Mesendoderm (in vitro differentiated cells): Measurements from ENCODE around the gene BORCS8.

Experiments used
- DNase-seq: peaks from one replicate; pipeline ENCODE4 v3.0.0; 2013
- H2AK5ac ChIP-seq: 2 replicates; pipeline ENCODE4 v1.6.1; 2013; ENCODE audit warnings: low read length, inconsistent platforms
- H2BK120ac ChIP-seq: 2 replicates; pipeline ENCODE4 v1.6.1; 2013; ENCODE audit warnings: low read depth, mild to moderate bottlenecking, low read length, moderate library complexity, mixed read lengths
- H2BK15ac ChIP-seq: replicated peaks from 2 replicates; pipeline ENCODE4 v1.6.1; 2013; ENCODE audit warnings: low read depth, mild to moderate bottlenecking, moderate library complexity
- H2BK5ac ChIP-seq: 2 replicates; pipeline ENCODE4 v1.6.1; 2013; ENCODE audit warnings: low read length, inconsistent platforms
- H3K18ac ChIP-seq: 2 replicates; pipeline ENCODE4 v1.6.1; 2013; ENCODE audit warnings: mild to moderate bottlenecking, low read length, mixed read lengths
- H3K23ac ChIP-seq: one replicate; pipeline ENCODE4 v1.6.1; 2013; ENCODE audit warnings: low read length
- H3K27ac ChIP-seq: 2 replicates; pipeline ENCODE4 v1.5.1; 2013; ENCODE audit warnings: low read depth, mild to moderate bottlenecking, inconsistent platforms, low read length, moderate library complexity
- H3K27me3 ChIP-seq: 2 replicates; pipeline ENCODE4 v1.6.1; 2013; ENCODE audit warnings: low read length, control low read depth, mild to moderate bottlenecking, inconsistent platforms; ENCODE audit not compliant: insufficient read depth, poor library complexity
- H3K36me3 ChIP-seq: 2 replicates; pipeline ENCODE4 v1.6.1; 2013; ENCODE audit warnings: low read length, inconsistent platforms; ENCODE audit not compliant: control insufficient read depth, insufficient read depth
- H3K4ac ChIP-seq: one replicate; pipeline ENCODE4 v1.6.1; 2013; ENCODE audit warnings: low read depth, mild to moderate bottlenecking, low read length, moderate library complexity
- H3K4me1 ChIP-seq: 2 replicates; pipeline ENCODE4 v1.6.1; 2013; ENCODE audit warnings: low read depth, low read length, inconsistent platforms; ENCODE audit not compliant: control insufficient read depth
- H3K4me2 ChIP-seq: 2 replicates; pipeline ENCODE4 v1.6.1; 2013; ENCODE audit warnings: low read length
- H3K4me3 ChIP-seq: 2 replicates; pipeline ENCODE4 v1.5.1; 2013; ENCODE audit warnings: mild to moderate bottlenecking, low read length
- H3K56ac ChIP-seq: one replicate; pipeline ENCODE4 v1.6.1; 2013; ENCODE audit warnings: low read length
- H3K79me1 ChIP-seq: 2 replicates; pipeline ENCODE4 v1.6.1; 2013; ENCODE audit warnings: low read length, inconsistent platforms
- H3K79me2 ChIP-seq: 2 replicates; pipeline ENCODE4 v1.6.1; 2013; ENCODE audit warnings: mild to moderate bottlenecking, low read length; ENCODE audit not compliant: control insufficient read depth, insufficient read depth
- H3K9ac ChIP-seq: 2 replicates; pipeline ENCODE4 v1.6.1; 2013; ENCODE audit warnings: low read length, inconsistent platforms
- H4K5ac ChIP-seq: one replicate; pipeline ENCODE4 v1.6.1; 2013; ENCODE audit warnings: low read length
- H4K8ac ChIP-seq: one replicate; pipeline ENCODE4 v1.6.1; 2013; ENCODE audit warnings: low read depth, mild to moderate bottlenecking, control low read depth, low read length, moderate library complexity
- WGBS: extraction: QIAGEN DNeasy Blood & Tissue Kit; methylation state at CpG from one replicate; pipeline ENCODE4 v1.1.7; 2013; ENCODE audit warnings: low lambda C conversion rate, missing lambda C conversion rate; ENCODE audit not compliant: insufficient coverage; ENCODE audit errors: extremely low coverage; 5-methylcytosine and 5-hydroxymethylcytosine counted together

The BORCS8 gene

GRCh38 chr19:19206938-19207337 lies 15.0 kb upstream of the BORCS8 start:
- H3K56ac ChIP-seq: no peak overlapping the region
- H3K36me3 ChIP-seq: no peaks in the 10 kb centered on the region
- H2BK15ac ChIP-seq: no peak overlapping the region
- no peak overlapping the region for H3K9ac ChIP-seq
- no peak overlapping the region for H2BK5ac ChIP-seq
- H3K27me3 ChIP-seq: peaks cover 4% of the 10 kb centered on the region
- H3K23ac ChIP-seq: no peak overlapping the region
- no peak overlapping the region for H2BK120ac ChIP-seq
- H2AK5ac ChIP-seq: no peak overlapping the region
- no peak for DNase-seq
- no peak overlapping the region for H3K4me3 ChIP-seq
- no peaks in the 10 kb centered on the region for H3K4me1 ChIP-seq
- H3K27ac ChIP-seq: no peak overlapping the region
- H3K79me2 ChIP-seq: no peaks in the 10 kb centered on the region
- no peak overlapping the region for H3K18ac ChIP-seq
- H4K8ac ChIP-seq: no peak overlapping the region
- peaks cover 7% of the 10 kb centered on the region for H3K79me1 ChIP-seq
- no CpG with 5 or more reads among the region's 5 CpGs for WGBS
- H3K4me2 ChIP-seq: no peak overlapping the region
- no peak overlapping the region for H3K4ac ChIP-seq
- no peak overlapping the region for H4K5ac ChIP-seq

- Histone ChIP-seq H3K18ac (no peak overlapping the region), H3K4me2 (no peak overlapping the region), H3K9ac (no peak overlapping the region), H3K56ac (no peak overlapping the region), H3K4ac (no peak overlapping the region), H4K8ac (no peak overlapping the region), H2AK5ac (no peak overlapping the region), H3K4me3 (no peak overlapping the region), H3K79me1 (peaks cover 7% of the 10 kb centered on the region), H3K27ac (no peak overlapping the region), H4K5ac (no peak overlapping the region), H3K4me1 (no peaks in the 10 kb centered on the region), H2BK15ac (no peak overlapping the region), H2BK120ac (no peak overlapping the region), H3K23ac (no peak overlapping the region), H3K27me3 (no peaks in the 10 kb centered on the region), H2BK5ac (no peak overlapping the region), H3K36me3 (no peaks in the 10 kb centered on the region), H3K79me2 (no peaks in the 10 kb centered on the region)
- peak; percentile 24 for DNase-seq
- no CpG with 5 or more reads among the region's 14 CpGs for WGBS
These were observed 13.8 kb upstream of the BORCS8 start for GRCh38 chr19:19205416-19206410.

GRCh38 chr19:19204181-19204580 lies 12.2 kb upstream of the BORCS8 start:
- no peak overlapping the region for H3K18ac ChIP-seq
- peak; percentile 45 for DNase-seq
- no peak overlapping the region for H3K4me3 ChIP-seq
- H3K23ac ChIP-seq: no peak overlapping the region
- H2AK5ac ChIP-seq: no peak overlapping the region
- no peak overlapping the region for H2BK5ac ChIP-seq
- H2BK15ac ChIP-seq: no peak overlapping the region
- H3K36me3 ChIP-seq: no peaks in the 10 kb centered on the region
- H3K4me2 ChIP-seq: no peak overlapping the region
- no peaks in the 10 kb centered on the region for H3K79me2 ChIP-seq
- H3K27ac ChIP-seq: no peak overlapping the region
- H3K4me1 ChIP-seq: no peaks in the 10 kb centered on the region
- H3K9ac ChIP-seq: no peak overlapping the region
- H4K5ac ChIP-seq: no peak overlapping the region
- H4K8ac ChIP-seq: no peak overlapping the region
- no CpG with 5 or more reads among the region's 13 CpGs for WGBS
- H3K27me3 ChIP-seq: no peaks in the 10 kb centered on the region
- H3K79me1 ChIP-seq: peaks cover 7% of the 10 kb centered on the region
- H3K56ac ChIP-seq: no peak overlapping the region
- H3K4ac ChIP-seq: no peak overlapping the region
- H2BK120ac ChIP-seq: no peak overlapping the region

- Histone ChIP-seq H3K9ac (peak within 1 kb of the TSS; percentile 92), H3K36me3 (no peaks in the 10 kb centered on the region)
These were observed 11.3 kb upstream of the BORCS8 start, which contains the start of gene NR2C2AP for GRCh38 chr19:19203012-19203856. Gene NR2C2AP (minus strand): TSS chr19:19203414. CDS start chr19:19203060, 354 bp downstream.

GRCh38 chr19:19202707-19203011 lies 10.7 kb upstream of the BORCS8 start:
- Histone ChIP-seq H3K18ac (no peak overlapping the region), H4K5ac (no peak overlapping the region), H3K79me2 (no peaks in the 10 kb centered on the region), H4K8ac (no peak overlapping the region), H3K4me1 (no peaks in the 10 kb centered on the region), H3K27ac (no peak overlapping the region), H3K36me3 (peaks cover 1% of the 10 kb centered on the region), H3K23ac (peak overlapping the region; percentile 85), H3K56ac (peak overlapping the region; percentile 96), H2AK5ac (peak overlapping the region; percentile 90), H3K79me1 (peaks cover 7% of the 10 kb centered on the region), H2BK15ac (no peak overlapping the region), H3K9ac (peak overlapping the region; percentile 92), H3K4me3 (peak overlapping the region; percentile 85), H3K4me2 (peak overlapping the region; percentile 92), H2BK120ac (no peak overlapping the region), H3K4ac (no peak overlapping the region), H2BK5ac (no peak overlapping the region), H3K27me3 (no peaks in the 10 kb centered on the region)
- DNase-seq: peak; percentile 34
- WGBS: no CpG with 5 or more reads among the region's 11 CpGs

More at GRCh38 chr19:19203012-19203856, 11.3 kb upstream of the BORCS8 start, which contains the start of gene NR2C2AP:
- Histone ChIP-seq H3K4ac (no peak within 1 kb of the TSS), H2BK5ac (no peak within 1 kb of the TSS), H4K8ac (no peak within 1 kb of the TSS), H3K4me1 (no peaks in the 10 kb centered on the region), H3K4me2 (peak within 1 kb of the TSS; percentile 92), H3K56ac (peak within 1 kb of the TSS; percentile 96), H2AK5ac (peak within 1 kb of the TSS; percentile 90), H3K23ac (peak within 1 kb of the TSS; percentile 85), H3K18ac (no peak within 1 kb of the TSS), H2BK15ac (no peak within 1 kb of the TSS), H4K5ac (no peak within 1 kb of the TSS), H3K79me2 (no peaks in the 10 kb centered on the region), H3K79me1 (peaks cover 7% of the 10 kb centered on the region), H2BK120ac (no peak within 1 kb of the TSS), H3K27ac (no peak within 1 kb of the TSS), H3K27me3 (no peaks in the 10 kb centered on the region), H3K4me3 (peak within 1 kb of the TSS; percentile 85)
- DNase-seq: peak; percentile 88
- no CpG with 5 or more reads among the region's 60 CpGs for WGBS
